HepG2 (cell line): Measurements from ENCODE around the gene CYP2S1. TPM values are rescaled to one million over a fixed set of nuclear protein-coding genes. Genes with fewer than 3 reads are reported as not detected.

ENCODE experiments used
- ELF3 ChIP-seq: IDR thresholded peaks from 2 replicates; pipeline ENCODE4 v1.6.1; 2016; ENCODE audit warnings: missing genetic modification reagents, missing compliant biosample characterization
- EP300 ChIP-seq, 3 experiments: sonication (generic) in 1 of 3; formaldehyde crosslinking in 1 of 3; IDR thresholded peaks; 2 replicates each; pipeline versions ENCODE4 v1.5.1 to v1.6.1; 2011 to 2020; ENCODE audit warnings: low read depth in 2 of 3, low read length in 2 of 3, borderline replicate concordance in 1 of 3, improper control_type of control experiment in 1 of 3, mild to moderate bottlenecking in 1 of 3, missing genetic modification reagents in 1 of 3, moderate library complexity in 1 of 3
- ETV5 ChIP-seq: IDR thresholded peaks from 2 replicates; pipeline ENCODE4 v1.6.1; 2018; ENCODE audit warnings: missing biosample characterization, missing genetic modification reagents, inconsistent platforms, borderline replicate concordance
- GATA4 ChIP-seq: sonication (generic); IDR thresholded peaks from 2 replicates; pipeline ENCODE4 v1.6.1; 2016; ENCODE audit warnings: antibody characterized with exemption, low read depth, borderline replicate concordance
- GATAD2A ChIP-seq: IDR thresholded peaks from 2 replicates; pipeline ENCODE4 v1.6.1; 2016
- IKZF4 ChIP-seq: sonication (generic); formaldehyde crosslinking; IDR thresholded peaks from 2 replicates; pipeline ENCODE4 v1.5.1; 2020; ENCODE audit warnings: borderline replicate concordance, mild to moderate bottlenecking, low read depth, missing genetic modification reagents; ENCODE audit errors: not compliant biosample characterization
- MED1 ChIP-seq: sonication (generic); formaldehyde crosslinking; IDR thresholded peaks from 2 replicates; pipeline ENCODE4 v1.4.0; 2020; ENCODE audit warnings: missing genetic modification reagents
- SOX5 ChIP-seq: IDR thresholded peaks from 2 replicates; pipeline ENCODE4 v1.6.1; 2016; ENCODE audit warnings: borderline replicate concordance
- SOX6 ChIP-seq, 2 experiments: fragments of 450-650 bp in 1 of 2; sonication (generic) in 1 of 2; formaldehyde crosslinking in 1 of 2; IDR thresholded peaks; 2 replicates each; pipeline versions ENCODE4 v1.4.0 to v1.6.1; 2017 to 2020; ENCODE audit warnings: antibody characterized with exemption in 1 of 2, mild to moderate bottlenecking in 1 of 2, missing genetic modification reagents in 1 of 2
- TEAD2 ChIP-seq: sonication (generic); formaldehyde crosslinking; IDR thresholded peaks from 2 replicates; pipeline ENCODE4 v1.9.0; 2021; ENCODE audit warnings: missing genetic modification reagents
- ZNF33A ChIP-seq: sonication (generic); formaldehyde crosslinking; IDR thresholded peaks from 2 replicates; pipeline ENCODE4 v1.5.1; 2020; ENCODE audit warnings: missing genetic modification reagents, mild to moderate bottlenecking, moderate library complexity, borderline replicate concordance
- ZNF710 ChIP-seq: sonication (generic); formaldehyde crosslinking; IDR thresholded peaks from 2 replicates; pipeline ENCODE4 v1.5.0; 2020; ENCODE audit warnings: mild to moderate bottlenecking, missing genetic modification reagents, borderline replicate concordance
- ZNF83 ChIP-seq: sonication (generic); formaldehyde crosslinking; IDR thresholded peaks from 2 replicates; pipeline ENCODE4 v1.4.0; 2020; ENCODE audit warnings: missing genetic modification reagents, mild to moderate bottlenecking, borderline replicate concordance
- polyA plus RNA-seq, 8 experiments: library from polyadenylated mRNA; depleted of rRNA in 3 of 8; stranded (reverse) in 7 of 8; unstranded in 1 of 8; fragments of >200 nt; fragmentation: Illumina TruSeq in 4 of 8; extraction: Trizol in 4 of 8; gene quantifications; 2 replicates each; pipeline versions ENCODE4 v1.2.1 to v1.2.3, GENCODE V29; 2011 to 2016; ENCODE audit warnings: low read depth in 4 of 8, missing spikeins in 1 of 8, mixed read lengths in 1 of 8; ENCODE audit not compliant: insufficient read depth in 1 of 8
- total RNA-seq, 5 experiments: library from RNA; depleted of rRNA; stranded (reverse); fragments of >200 nt; fragmentation: Illumina TruSeq; extraction: Trizol; gene quantifications; 2 replicates each; pipeline ENCODE4 v1.2.3, GENCODE V29; 2016; ENCODE audit warnings: low read depth in 1 of 5

CYP2S1 gene
- total and polyA plus RNA-seq, 2 of the 13 experiments (the other 11 are each of a cell fraction or from before 2014, with no cell fraction given) = 0.09 to 2.1 TPM

GRCh38 chr19:41159881-41160280, 33.1 kb upstream of the CYP2S1 start (continued):
- TF ChIP-seq ZNF710 (0 out of 2 replicates have a peak, but pooled peaks have one; percentile 37), ELF3 (CRISPR knock-in tag) (0 out of 2 replicates have a peak, but pooled peaks have one; percentile 12), GATA4 (peak; percentile 50; the same call in 1 of the 2 replicates), MED1 (peak; percentile 32; the same call in 1 of the 2 replicates), EP300 (IDR thresholded peaks at IDR 0.05; ENCODE audit: low read depth in 2 of 2, low read length in 2 of 2) (0 out of 4 replicates have a peak, but pooled peaks of 1 of the 2 experiments have one; percentile 19), EP300 (CRISPR knock-in tag; IDR thresholded peaks at IDR 0.05; ENCODE audit: borderline replicate concordance) (no peak), SOX6 (IDR thresholded peaks at IDR 0.05) (no peak), SOX6 (CRISPR knock-in tag; IDR thresholded peaks at IDR 0.05) (peak; percentile 77), TEAD2 (CRISPR knock-in tag) (no peak), ZNF83 (CRISPR knock-in tag) (no peak), SOX5 (CRISPR knock-in tag) (peak; percentile 63; the same call in 1 of the 2 replicates), ZNF33A (CRISPR knock-in tag) (no peak), GATAD2A (0 out of 2 replicates have a peak, but pooled peaks have one; percentile 14), ETV5 (CRISPR knock-in tag) (peak; percentile 64; the same call in 1 of the 2 replicates), IKZF4 (CRISPR knock-in tag) (no peak)
